ENCODE results near the gene ZSCAN2.

The ZSCAN2 gene

GRCh38 chr15:84659904-84660781 is 59.3 kb downstream of the ZSCAN2 start:
- Histone ChIP-seq H3K4me3 (replicated peaks; ENCODE audit: low read depth, low read length) (no peak overlapping the region), H3K27me3 (replicated peaks; ENCODE audit: control insufficient read depth, insufficient read depth, low read length) (no peaks in the 10 kb centered on the region), H3K36me3 (ENCODE audit: control insufficient read depth, insufficient read depth, low read length) (peaks cover 2% of the 10 kb centered on the region; the same call in 1 of the 2 replicates)
- TF ChIP-seq, protein P1, sequence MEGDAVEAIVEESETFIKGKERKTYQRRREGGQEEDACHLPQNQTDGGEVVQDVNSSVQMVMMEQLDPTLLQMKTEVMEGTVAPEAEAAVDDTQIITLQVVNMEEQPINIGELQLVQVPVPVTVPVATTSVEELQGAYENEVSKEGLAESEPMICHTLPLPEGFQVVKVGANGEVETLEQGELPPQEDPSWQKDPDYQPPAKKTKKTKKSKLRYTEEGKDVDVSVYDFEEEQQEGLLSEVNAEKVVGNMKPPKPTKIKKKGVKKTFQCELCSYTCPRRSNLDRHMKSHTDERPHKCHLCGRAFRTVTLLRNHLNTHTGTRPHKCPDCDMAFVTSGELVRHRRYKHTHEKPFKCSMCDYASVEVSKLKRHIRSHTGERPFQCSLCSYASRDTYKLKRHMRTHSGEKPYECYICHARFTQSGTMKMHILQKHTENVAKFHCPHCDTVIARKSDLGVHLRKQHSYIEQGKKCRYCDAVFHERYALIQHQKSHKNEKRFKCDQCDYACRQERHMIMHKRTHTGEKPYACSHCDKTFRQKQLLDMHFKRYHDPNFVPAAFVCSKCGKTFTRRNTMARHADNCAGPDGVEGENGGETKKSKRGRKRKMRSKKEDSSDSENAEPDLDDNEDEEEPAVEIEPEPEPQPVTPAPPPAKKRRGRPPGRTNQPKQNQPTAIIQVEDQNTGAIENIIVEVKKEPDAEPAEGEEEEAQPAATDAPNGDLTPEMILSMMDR (IDR thresholded peaks at IDR 0.05; ENCODE audit: insufficient read depth, low read length, poor library complexity, severe bottlenecking) = no peak
- no peak for DNase-seq (ENCODE audit: extremely low read depth, insufficient read length)

DNA sequence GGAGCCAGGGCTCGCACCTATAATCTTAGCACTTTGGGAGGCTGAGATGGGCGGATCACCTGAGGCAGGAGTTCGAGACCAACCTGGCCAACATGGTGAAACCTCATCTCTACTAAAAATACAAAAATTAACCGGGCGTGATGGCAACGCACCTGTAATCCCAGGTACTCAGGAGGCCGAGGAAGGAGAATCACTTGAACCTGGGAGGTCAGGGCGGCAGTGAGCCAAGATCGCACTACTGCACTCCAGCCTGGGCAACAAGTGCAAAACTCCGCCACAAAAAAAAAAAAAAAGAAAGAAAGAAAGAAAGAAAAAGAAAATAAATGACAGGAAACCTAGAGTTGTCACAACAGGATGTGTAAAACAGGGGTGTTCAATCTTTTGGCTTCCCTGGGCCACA is 60.2 kb downstream of the ZSCAN2 start:
- no peak for DNase-seq (ENCODE audit: extremely low read depth, insufficient read length)
- Histone ChIP-seq H3K4me3 (replicated peaks; ENCODE audit: low read depth, low read length) (no peak overlapping the region), H3K36me3 (ENCODE audit: control insufficient read depth, insufficient read depth, low read length) (peaks cover 2% of the 10 kb centered on the region; the same call in 1 of the 2 replicates), H3K27me3 (replicated peaks; ENCODE audit: control insufficient read depth, insufficient read depth, low read length) (no peaks in the 10 kb centered on the region)
- TF ChIP-seq, protein P1 (IDR thresholded peaks at IDR 0.05; ENCODE audit: insufficient read depth, low read length, poor library complexity, severe bottlenecking) = no peak

GRCh38 chr15:84666373-84666772 is 65.6 kb downstream of the ZSCAN2 start:
- TF ChIP-seq, protein P1 (IDR thresholded peaks at IDR 0.05; ENCODE audit: insufficient read depth, low read length, poor library complexity, severe bottlenecking) = no peak
- Histone ChIP-seq H3K36me3 (ENCODE audit: control insufficient read depth, insufficient read depth, low read length) (peaks cover 9% of the 10 kb centered on the region), H3K27me3 (replicated peaks; ENCODE audit: control insufficient read depth, insufficient read depth, low read length) (no peaks in the 10 kb centered on the region), H3K4me3 (replicated peaks; ENCODE audit: low read depth, low read length) (no peak overlapping the region)
- no peak for DNase-seq (ENCODE audit: extremely low read depth, insufficient read length)

GRCh38 chr15:84668221-84668982 is 67.6 kb downstream of the ZSCAN2 start:
- H3K4me3 ChIP-seq (replicated peaks; ENCODE audit: low read depth, low read length) = no peak overlapping the region
- peaks cover 13% of the 10 kb centered on the region for H3K36me3 ChIP-seq (ENCODE audit: control insufficient read depth, insufficient read depth, low read length)
- no peaks in the 10 kb centered on the region for H3K27me3 ChIP-seq (replicated peaks; ENCODE audit: control insufficient read depth, insufficient read depth, low read length)
- TF ChIP-seq, protein P1 (IDR thresholded peaks at IDR 0.05; ENCODE audit: insufficient read depth, low read length, poor library complexity, severe bottlenecking) = no peak
- no peak for DNase-seq (ENCODE audit: extremely low read depth, insufficient read length)

- DNase-seq (ENCODE audit: extremely low read depth, insufficient read length) = no peak
- H3K36me3 ChIP-seq (ENCODE audit: control insufficient read depth, insufficient read depth, low read length) = peaks cover 13% of the 10 kb centered on the region
Observed at GRCh38 chr15:84669726-84670125, 68.9 kb downstream of the ZSCAN2 start.

More at GRCh38 chr15:84669726-84670125, 68.9 kb downstream of the ZSCAN2 start:
- TF ChIP-seq, protein P1 (IDR thresholded peaks at IDR 0.05; ENCODE audit: insufficient read depth, low read length, poor library complexity, severe bottlenecking) = no peak
- Histone ChIP-seq H3K27me3 (replicated peaks; ENCODE audit: control insufficient read depth, insufficient read depth, low read length) (no peaks in the 10 kb centered on the region), H3K4me3 (replicated peaks; ENCODE audit: low read depth, low read length) (no peak overlapping the region)

Data from GM06990 (cell line).